ENCODE data around the gene SLC22A3.

GRCh38 chr6:160319246-160319645, 28.9 kb upstream of the SLC22A3 start:
- no peak for TF ChIP-seq CTCF (conservative IDR thresholded peaks at IDR 0.05; ENCODE audit: low read depth, low read length)
- TF ChIP-seq MAFK (IDR thresholded peaks at IDR 0.05; ENCODE audit: low read depth, low read length) = no peak
- no peak for TF ChIP-seq CEBPB (IDR thresholded peaks at IDR 0.05; ENCODE audit: low read depth, low read length)
- no peak for TF ChIP-seq POLR2A (IDR thresholded peaks at IDR 0.05; ENCODE audit: low read depth, low read length)
- no peak for TF ChIP-seq MAZ (IDR thresholded peaks at IDR 0.05; ENCODE audit: borderline replicate concordance, low read depth, low read length)
- no peak for TF ChIP-seq ELK1 (IDR thresholded peaks at IDR 0.05; ENCODE audit: borderline replicate concordance, low read depth, low read length)
- TF ChIP-seq RFX5 (IDR thresholded peaks at IDR 0.05; ENCODE audit: low read depth, low read length) = no peak
- TF ChIP-seq RCOR1 (IDR thresholded peaks at IDR 0.05; ENCODE audit: insufficient replicate concordance, low read length) = no peak
- TF ChIP-seq FOS (IDR thresholded peaks at IDR 0.05; ENCODE audit: low read depth, low read length) = no peak
- TF ChIP-seq RAD21 (IDR thresholded peaks at IDR 0.05; ENCODE audit: low read length) = no peak
- no peak for TF ChIP-seq MXI1 (IDR thresholded peaks at IDR 0.05; ENCODE audit: borderline replicate concordance, low read depth, low read length)
